GM12872 (cell line): ENCODE data around the gene ZBTB8B.
A peak's percentile ranks its signal among the peaks of the same experiment; 100 is the strongest.

ENCODE experiments used
- CTCF ChIP-seq: IDR thresholded peaks from 3 replicates; pipeline ENCODE4 v1.5.1; 2011; ENCODE audit warnings: low read depth, mild to moderate bottlenecking, low read length, moderate library complexity; ENCODE audit not compliant: insufficient read depth

Gene ZBTB8B

GRCh38 chr1:32466761-32467160, 1.9 kb downstream of the ZBTB8B start:
- TF ChIP-seq CTCF: no peak

- no peak for TF ChIP-seq CTCF
Observed at GRCh38 chr1:32468791-32469190, 3.9 kb downstream of the ZBTB8B start.

GRCh38 chr1:32470431-32470830, 5.6 kb downstream of the ZBTB8B start:
- no peak for TF ChIP-seq CTCF

GRCh38 chr1:32470991-32471694, 6.3 kb downstream of the ZBTB8B start:
- peak; percentile 55 for TF ChIP-seq CTCF

- no peak for TF ChIP-seq CTCF
Observed at GRCh38 chr1:32471695-32472362, 7.0 kb downstream of the ZBTB8B start.

GRCh38 chr1:32474954-32475353, 10.1 kb downstream of the ZBTB8B start:
- no peak for TF ChIP-seq CTCF

- no peak for TF ChIP-seq CTCF
Observed at GRCh38 chr1:32480003-32480402, 15.1 kb downstream of the ZBTB8B start.
